ENCODE data around the gene PCBP2.

Gene PCBP2

GRCh38 chr12:53506881-53507602, 55.1 kb downstream of the PCBP2 start, which contains the start of gene NPFF:
NPFF (minus strand) TSS chr12:53507484; CDS start chr12:53507474, 10 bp downstream.
- no peak for DNase-seq (ENCODE audit: low read depth in 1 of 2, low spot score in 1 of 2)

- no peak for DNase-seq (ENCODE audit: low read depth in 1 of 2, low spot score in 1 of 2)
Measured at GRCh38 chr12:53507603-53507885, 55.6 kb downstream of the PCBP2 start.

- peak; percentile 58 to 72 for DNase-seq (ENCODE audit: low read depth in 1 of 2, low spot score in 1 of 2)
Measured at GRCh38 chr12:53508534-53509170, 56.8 kb downstream of the PCBP2 start.

GRCh38 chr12:53510181-53510812, 58.4 kb downstream of the PCBP2 start:
- DNase-seq (ENCODE audit: low read depth in 1 of 2, low spot score in 1 of 2) = no peak

- DNase-seq (ENCODE audit: low read depth in 1 of 2, low spot score in 1 of 2) = no peak
Measured at GRCh38 chr12:53513712-53514410, 62.0 kb downstream of the PCBP2 start.

GRCh38 chr12:53514628-53515290, 62.9 kb downstream of the PCBP2 start:
- DNase-seq (ENCODE audit: low read depth in 1 of 2, low spot score in 1 of 2) = no peak

- no peak for DNase-seq (ENCODE audit: low read depth in 1 of 2, low spot score in 1 of 2)
Measured at GRCh38 chr12:53515291-53515680, 63.4 kb downstream of the PCBP2 start.

- DNase-seq (ENCODE audit: low read depth in 1 of 2, low spot score in 1 of 2) = no peak
Measured at GRCh38 chr12:53516758-53517455, 65.0 kb downstream of the PCBP2 start.

- no peak for DNase-seq (ENCODE audit: low read depth in 1 of 2, low spot score in 1 of 2)
Measured at GRCh38 chr12:53518381-53518780, 66.5 kb downstream of the PCBP2 start.

GRCh38 chr12:53523131-53523530, 71.2 kb downstream of the PCBP2 start:
- no peak for DNase-seq (ENCODE audit: low read depth in 1 of 2, low spot score in 1 of 2)

GRCh38 chr12:53524476-53524875, 72.6 kb downstream of the PCBP2 start:
- DNase-seq (ENCODE audit: low read depth in 1 of 2, low spot score in 1 of 2) = no peak

GRCh38 chr12:53530061-53530460, 78.2 kb downstream of the PCBP2 start:
- no peak for DNase-seq (ENCODE audit: low read depth in 1 of 2, low spot score in 1 of 2)

All from stimulated activated CD4-positive, alpha-beta T cell treated with anti-CD3 and anti-CD28 coated beads, Interleukin-15, amount 100 ng/mL, for 1 hour (primary cell).